GM21576 (cell line): ENCODE measurements around the gene DEFB114.
A peak's percentile ranks its signal among the peaks of the same experiment; 100 is the strongest.
"Not testable (repeated sequence)": the region's sequence is repeated elsewhere in the genome, so short reads cannot be mapped to it uniquely, and the experiment has no call there.

Experiments used
- ATAC-seq: cut with Tn5 transposase; IDR thresholded peaks from one replicate; pipeline ENCODE4 v1.9.1; 2021; ENCODE audit warnings: mild to moderate bottlenecking, moderate library complexity; ENCODE audit not compliant: unreplicated experiment

Gene DEFB114

GRCh38 chr6:49964064-49964463 is at the start of gene DEFB114:
TSS of gene DEFB114 (minus strand) at chr6:49964164. CDS start at chr6:49964105, 59 bp downstream.
- ATAC-seq = no peak

GRCh38 chr6:50007819-50008218 is 43.9 kb upstream of the DEFB114 start:
- no peak for ATAC-seq

GRCh38 chr6:50003139-50003538 is 39.2 kb upstream of the DEFB114 start:
- no peak for ATAC-seq

GRCh38 chr6:49995278-49995677 is 31.3 kb upstream of the DEFB114 start:
- no peak for ATAC-seq

GRCh38 chr6:49988900-49989299 is 24.9 kb upstream of the DEFB114 start:
- ATAC-seq = no peak

- ATAC-seq = no peak
These were observed 23.8 kb upstream of the DEFB114 start for GRCh38 chr6:49987749-49988148.

- ATAC-seq = no peak
These were observed 22.6 kb upstream of the DEFB114 start for GRCh38 chr6:49986551-49986950.

- no peak for ATAC-seq
These were observed 18.1 kb upstream of the DEFB114 start for GRCh38 chr6:49982046-49982445.

GRCh38 chr6:49980898-49981297 is 16.9 kb upstream of the DEFB114 start:
- peak; percentile 47 for ATAC-seq

- ATAC-seq = peak; percentile 37
These were observed 15.6 kb upstream of the DEFB114 start for GRCh38 chr6:49979584-49979983.

- ATAC-seq = peak; percentile 42
These were observed 14.6 kb upstream of the DEFB114 start for GRCh38 chr6:49978332-49979226.

- ATAC-seq = no peak
These were observed 5.6 kb upstream of the DEFB114 start, which contains the start of gene DEFB113 for GRCh38 chr6:49969605-49970004. TSS of gene DEFB113 (minus strand) at chr6:49969625. CDS start at chr6:49969625, 0 bp downstream.

- ATAC-seq = no peak
These were observed 2.9 kb upstream of the DEFB114 start for GRCh38 chr6:49966823-49967222.

- ATAC-seq = no peak
These were observed 2.4 kb upstream of the DEFB114 start for GRCh38 chr6:49966334-49966733.

GRCh38 chr6:49958180-49958579 is 5.8 kb downstream of the DEFB114 start:
- no peak for ATAC-seq

- ATAC-seq = no peak
These were observed 8.1 kb downstream of the DEFB114 start for GRCh38 chr6:49955847-49956246.

- ATAC-seq = no peak
These were observed 12.0 kb downstream of the DEFB114 start for GRCh38 chr6:49951926-49952325.

GRCh38 chr6:49950415-49950751 is 13.6 kb downstream of the DEFB114 start:
- ATAC-seq = no peak

GRCh38 chr6:49949062-49949461 is 14.9 kb downstream of the DEFB114 start:
- ATAC-seq = no peak

- ATAC-seq = no peak
These were observed 17.1 kb downstream of the DEFB114 start for GRCh38 chr6:49946835-49947234.

GRCh38 chr6:49944068-49944467 is 19.9 kb downstream of the DEFB114 start:
- ATAC-seq = not testable (repeated sequence)

- no peak for ATAC-seq
These were observed 23.9 kb downstream of the DEFB114 start for GRCh38 chr6:49939993-49940498.
